Kidney (tissue), 14 donors: ENCODE data around the gene PRSS27. TPM values are rescaled to one million over a fixed set of nuclear protein-coding genes. Genes with fewer than 3 reads are reported as not detected.

Source experiments
- DNase-seq, 5 donors: peaks; one replicate each; pipeline ENCODE4 v3.0.0-alpha.2; 2013 to 2020
- FAIRE-seq: peaks from 2 replicates; lab custom pipeline; 2012; peaks lifted over from hg19 to GRCh38; lab: Jason Lieb, UNC
- H3K27ac ChIP-seq, 2 donors: one replicate each; pipeline ENCODE4 v1.7.0; 2013; ENCODE audit warnings: low read depth in 2 of 2, low read length in 2 of 2, inconsistent platforms in 1 of 2
- H3K27me3 ChIP-seq: one replicate; pipeline ENCODE4 v1.7.1; 2013; ENCODE audit warnings: low read length, inconsistent platforms; ENCODE audit not compliant: control insufficient read depth, insufficient read depth
- H3K36me3 ChIP-seq, 3 donors: one replicate each; pipeline versions ENCODE4 v1.7.0 to v1.7.1; 2013; ENCODE audit warnings: low read length in 3 of 3, control low read depth in 1 of 3, inconsistent platforms in 1 of 3; ENCODE audit not compliant: insufficient read depth in 3 of 3, control insufficient read depth in 2 of 3
- H3K4me1 ChIP-seq, 3 donors: one replicate each; pipeline versions ENCODE4 v1.7.0 to v1.7.1; 2013; ENCODE audit warnings: low read length in 3 of 3, inconsistent platforms in 1 of 3, low read depth in 1 of 3; ENCODE audit not compliant: control insufficient read depth in 2 of 3, insufficient read depth in 2 of 3
- H3K4me3 ChIP-seq, 3 donors: one replicate each; pipeline versions ENCODE4 v1.7.0 to v1.8.1; 2013; ENCODE audit warnings: low read length in 3 of 3, control low read depth in 1 of 3, inconsistent platforms in 1 of 3
- H3K9ac ChIP-seq, 3 donors: one replicate each; pipeline versions ENCODE4 v1.7.0 to v1.7.1; 2013; ENCODE audit warnings: low read length in 3 of 3, control low read depth in 1 of 3, inconsistent platforms in 1 of 3
- H3K9me3 ChIP-seq, 3 donors: one replicate each; pipeline versions ENCODE4 v1.7.0 to v1.7.1; 2013; ENCODE audit warnings: low read length in 3 of 3, control low read depth in 1 of 3, inconsistent platforms in 1 of 3; ENCODE audit not compliant: control insufficient read depth in 2 of 3, insufficient read depth in 1 of 3
- intact Hi-C: fragments of 100-400 bp; cut with DNase I; formaldehyde crosslinking; loops from one replicate; pipeline ENCODE4 v1.11.1; 2022
- polyA plus RNA-seq: library from polyadenylated mRNA; stranded (reverse); fragments of 350-450 nt; fragmentation: Illumina TruSeq; extraction: RNeasy Lipid Tissue Mini Kit (QIAGEN cat#74804); gene quantifications from one replicate; pipeline ENCODE4 v1.2.3, GENCODE V29; 2014; ENCODE audit warnings: low read depth, low replicate concordance; ENCODE audit not compliant: insufficient read depth
- total RNA-seq: library from RNA; stranded (reverse); fragmentation: NEBNext Ultra II Directional; extraction: Animal tissue kit (Norgen Biotek cat#: 25700); gene quantifications from one replicate; pipeline ENCODE4 v1.2.1, GENCODE V29; 2021
- TF ChIP-seq, protein P1 (sequence below): IDR thresholded peaks from 3 replicates; pipeline ENCODE4 v1.5.1; 2012; ENCODE audit warnings: mild to moderate bottlenecking, moderate library complexity, borderline replicate concordance; ENCODE audit not compliant: insufficient read depth; ENCODE audit errors: extremely low read depth
- donor health status: control.
- donor health status: control.
- donor health status: control.
- donor health status: control.
- donor health status: control.
- donor health status: DM: yes; HTN: yes; CAD: no.
- donor health status: Normal renal cell carcinoma (clear cell type).

Gene PRSS27
- total and polyA plus RNA-seq, 2 donors from 2014 or later: 0.41 to 2.1 TPM

GRCh38 chr16:2692948-2693651 is 26.9 kb downstream of the PRSS27 start:
- H3K9ac ChIP-seq: peak overlapping the region in 1 of 3 donors; percentile 34
- no peak for FAIRE-seq
- peak; percentile 69 to 92 (median 78) for DNase-seq

DNA sequence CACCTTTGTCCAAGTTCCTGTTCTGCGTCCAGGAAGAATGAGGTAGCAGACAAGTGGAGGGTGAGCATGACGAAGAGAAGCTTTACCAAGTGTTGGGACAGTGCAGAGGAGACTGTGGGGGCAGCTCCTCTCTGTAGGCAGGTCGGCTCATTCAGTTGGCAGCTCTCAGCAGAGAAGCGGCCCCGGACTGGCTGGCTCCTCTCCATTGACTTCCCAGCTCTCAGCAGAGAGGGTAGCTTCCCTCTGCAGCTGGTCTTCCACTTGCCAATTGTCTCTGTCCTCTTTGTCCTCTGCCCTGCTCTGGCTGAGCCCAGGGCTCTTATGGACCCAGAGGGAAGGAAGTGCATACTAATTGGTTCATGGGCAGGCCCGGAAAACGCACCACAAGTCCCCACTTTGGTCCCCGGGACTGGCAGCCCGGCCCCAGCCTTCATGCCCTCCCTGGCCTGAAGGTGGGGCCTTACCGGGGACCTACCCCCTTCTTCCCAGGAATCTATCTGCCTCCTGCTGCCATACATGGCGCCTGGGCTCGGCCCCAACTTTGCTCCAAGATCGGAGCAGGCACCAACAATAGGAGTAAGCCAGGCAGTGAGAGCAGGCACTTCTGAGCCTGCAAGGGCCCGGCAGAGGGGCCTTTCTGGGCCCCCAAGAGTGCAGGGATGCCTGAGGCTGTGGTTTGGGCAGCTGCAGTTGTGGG is 27.6 kb downstream of the PRSS27 start:
- Histone ChIP-seq H3K9ac (no peak overlapping the region), H3K4me1 (peaks cover 0 to 22% (median 0%) of the 10 kb centered on the region in 3 donors), H3K27ac (peak overlapping the region; percentile 51 to 78), H3K36me3 (peaks cover 0 to 5% (median 3%) of the 10 kb centered on the region in 3 donors), H3K4me3 (no peak overlapping the region), H3K9me3 (no peaks in the 10 kb centered on the region), H3K27me3 (no peaks in the 10 kb centered on the region)
- intact Hi-C loops: no loop called here
- FAIRE-seq (no peak), DNase-seq (peak in 2 of 5 donors; percentile 2 to 62)
- TF ChIP-seq, protein P1, sequence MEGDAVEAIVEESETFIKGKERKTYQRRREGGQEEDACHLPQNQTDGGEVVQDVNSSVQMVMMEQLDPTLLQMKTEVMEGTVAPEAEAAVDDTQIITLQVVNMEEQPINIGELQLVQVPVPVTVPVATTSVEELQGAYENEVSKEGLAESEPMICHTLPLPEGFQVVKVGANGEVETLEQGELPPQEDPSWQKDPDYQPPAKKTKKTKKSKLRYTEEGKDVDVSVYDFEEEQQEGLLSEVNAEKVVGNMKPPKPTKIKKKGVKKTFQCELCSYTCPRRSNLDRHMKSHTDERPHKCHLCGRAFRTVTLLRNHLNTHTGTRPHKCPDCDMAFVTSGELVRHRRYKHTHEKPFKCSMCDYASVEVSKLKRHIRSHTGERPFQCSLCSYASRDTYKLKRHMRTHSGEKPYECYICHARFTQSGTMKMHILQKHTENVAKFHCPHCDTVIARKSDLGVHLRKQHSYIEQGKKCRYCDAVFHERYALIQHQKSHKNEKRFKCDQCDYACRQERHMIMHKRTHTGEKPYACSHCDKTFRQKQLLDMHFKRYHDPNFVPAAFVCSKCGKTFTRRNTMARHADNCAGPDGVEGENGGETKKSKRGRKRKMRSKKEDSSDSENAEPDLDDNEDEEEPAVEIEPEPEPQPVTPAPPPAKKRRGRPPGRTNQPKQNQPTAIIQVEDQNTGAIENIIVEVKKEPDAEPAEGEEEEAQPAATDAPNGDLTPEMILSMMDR: no peak

More at GRCh38 chr16:2692948-2693651, 26.9 kb downstream of the PRSS27 start:
- TF ChIP-seq, protein P1: no peak
- H3K9me3 ChIP-seq: no peaks in the 10 kb centered on the region
- peaks cover 0 to 6% (median 6%) of the 10 kb centered on the region in 3 donors for H3K36me3 ChIP-seq
- H3K27me3 ChIP-seq: no peaks in the 10 kb centered on the region
- H3K27ac ChIP-seq: peak overlapping the region; percentile 74 to 78
- H3K4me1 ChIP-seq: peaks cover 0 to 22% (median 0%) of the 10 kb centered on the region in 3 donors
- H3K4me3 ChIP-seq: no peak overlapping the region
- intact Hi-C loops: no loop called here

DNA sequence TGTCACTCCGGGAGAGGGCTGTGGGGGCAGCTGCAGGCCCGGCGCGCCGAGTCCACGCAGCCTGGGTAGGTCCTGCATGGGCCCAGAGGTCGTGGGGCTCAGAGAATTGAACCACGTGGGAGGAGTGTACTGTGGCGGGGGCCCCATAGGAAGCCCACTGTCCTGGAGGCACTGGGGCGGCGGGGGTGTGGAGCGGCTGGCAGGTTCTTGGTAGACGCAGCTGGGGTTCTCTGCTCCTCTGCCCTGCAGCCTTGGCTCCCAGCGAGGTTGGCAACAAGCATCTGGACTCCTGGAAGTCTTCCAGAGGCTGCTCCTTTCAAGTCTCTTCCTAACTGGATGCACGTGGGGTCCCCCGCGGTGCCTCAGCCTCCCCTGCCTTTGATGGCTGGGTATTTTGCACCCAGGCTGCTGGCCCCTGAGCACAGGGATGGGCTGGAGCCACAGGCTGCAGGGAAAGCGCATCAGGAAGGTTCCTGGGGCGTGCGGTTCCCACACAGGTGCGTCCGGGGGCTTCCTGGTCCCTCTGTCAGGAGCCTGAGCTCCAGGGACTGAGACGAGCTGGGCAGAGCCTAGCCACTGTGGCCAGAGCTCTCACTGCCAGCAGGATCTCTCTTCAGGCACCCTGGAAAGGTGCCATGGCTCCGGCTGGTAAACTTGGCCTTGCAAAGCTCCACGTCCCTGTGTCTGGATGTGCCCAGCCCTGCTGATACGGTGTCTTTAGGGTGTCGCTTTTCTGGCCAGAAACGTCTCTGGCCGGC is 28.4 kb downstream of the PRSS27 start:
- H3K9me3 ChIP-seq: no peaks in the 10 kb centered on the region
- intact Hi-C loops: no loop called here
- TF ChIP-seq, protein P1: no peak
- H3K36me3 ChIP-seq: no peaks in the 10 kb centered on the region
- no peak overlapping the region for H3K9ac ChIP-seq
- H3K4me3 ChIP-seq: no peak overlapping the region
- no peaks in the 10 kb centered on the region for H3K27me3 ChIP-seq
- no peak overlapping the region for H3K27ac ChIP-seq
- peak in 1 of 5 donors; percentile 68 for DNase-seq
- H3K4me1 ChIP-seq: peaks cover 0 to 22% (median 0%) of the 10 kb centered on the region in 3 donors
- FAIRE-seq: no peak
